CD4-positive, alpha-beta T cell treated with Interleukin-12 subunit alpha and Interleukin-12 subunit beta, for 1 hour (primary cell): ENCODE measurements around the gene PIGZ.

Source experiments
- DNase-seq: peaks from one replicate; pipeline ENCODE4 v3.0.0-alpha.2; 2020

Gene PIGZ

GRCh38 chr3:197001106-197001971, 32.7 kb upstream of the PIGZ start:
- no peak for DNase-seq

GRCh38 chr3:197000211-197000610, 31.6 kb upstream of the PIGZ start:
- no peak for DNase-seq

- no peak for DNase-seq
Measured at GRCh38 chr3:196998966-196999760, 30.5 kb upstream of the PIGZ start.

- no peak for DNase-seq
Measured at GRCh38 chr3:196997311-196997710, 28.7 kb upstream of the PIGZ start.

GRCh38 chr3:196996454-196997265, 28.0 kb upstream of the PIGZ start:
- DNase-seq: no peak

GRCh38 chr3:196995646-196996355, 27.2 kb upstream of the PIGZ start:
- DNase-seq: no peak

GRCh38 chr3:196995027-196995426, 26.4 kb upstream of the PIGZ start:
- DNase-seq: no peak

GRCh38 chr3:196994056-196994455, 25.4 kb upstream of the PIGZ start:
- DNase-seq: no peak

GRCh38 chr3:196992461-196993065, 23.9 kb upstream of the PIGZ start:
- DNase-seq: no peak

GRCh38 chr3:196991581-196992460, 23.2 kb upstream of the PIGZ start:
- no peak for DNase-seq

GRCh38 chr3:196990601-196991007, 22.0 kb upstream of the PIGZ start:
- DNase-seq: no peak

GRCh38 chr3:196989721-196990262, 21.2 kb upstream of the PIGZ start:
- DNase-seq: no peak

GRCh38 chr3:196988241-196989029, 19.8 kb upstream of the PIGZ start:
- no peak for DNase-seq

- no peak for DNase-seq
Measured at GRCh38 chr3:196987022-196987421, 18.4 kb upstream of the PIGZ start.

GRCh38 chr3:196985954-196986885, 17.6 kb upstream of the PIGZ start:
- DNase-seq: no peak

GRCh38 chr3:196985298-196985697, 16.7 kb upstream of the PIGZ start:
- DNase-seq: no peak

GRCh38 chr3:196983186-196983585, 14.6 kb upstream of the PIGZ start:
- DNase-seq: no peak

- DNase-seq: no peak
Measured at GRCh38 chr3:196981657-196982056, 13.0 kb upstream of the PIGZ start.

- no peak for DNase-seq
Measured at GRCh38 chr3:196979545-196979944, 10.9 kb upstream of the PIGZ start.
